Measurements from ENCODE around the gene UBA1. TPM values are rescaled to one million over a fixed set of nuclear protein-coding genes. Genes with fewer than 3 reads are reported as not detected.

UBA1 gene
- total and polyA plus RNA-seq, 2 donors (not counting 3 experiments of a cell fraction or from before 2014, with no cell fraction given): 237 to 297 TPM

DNA sequence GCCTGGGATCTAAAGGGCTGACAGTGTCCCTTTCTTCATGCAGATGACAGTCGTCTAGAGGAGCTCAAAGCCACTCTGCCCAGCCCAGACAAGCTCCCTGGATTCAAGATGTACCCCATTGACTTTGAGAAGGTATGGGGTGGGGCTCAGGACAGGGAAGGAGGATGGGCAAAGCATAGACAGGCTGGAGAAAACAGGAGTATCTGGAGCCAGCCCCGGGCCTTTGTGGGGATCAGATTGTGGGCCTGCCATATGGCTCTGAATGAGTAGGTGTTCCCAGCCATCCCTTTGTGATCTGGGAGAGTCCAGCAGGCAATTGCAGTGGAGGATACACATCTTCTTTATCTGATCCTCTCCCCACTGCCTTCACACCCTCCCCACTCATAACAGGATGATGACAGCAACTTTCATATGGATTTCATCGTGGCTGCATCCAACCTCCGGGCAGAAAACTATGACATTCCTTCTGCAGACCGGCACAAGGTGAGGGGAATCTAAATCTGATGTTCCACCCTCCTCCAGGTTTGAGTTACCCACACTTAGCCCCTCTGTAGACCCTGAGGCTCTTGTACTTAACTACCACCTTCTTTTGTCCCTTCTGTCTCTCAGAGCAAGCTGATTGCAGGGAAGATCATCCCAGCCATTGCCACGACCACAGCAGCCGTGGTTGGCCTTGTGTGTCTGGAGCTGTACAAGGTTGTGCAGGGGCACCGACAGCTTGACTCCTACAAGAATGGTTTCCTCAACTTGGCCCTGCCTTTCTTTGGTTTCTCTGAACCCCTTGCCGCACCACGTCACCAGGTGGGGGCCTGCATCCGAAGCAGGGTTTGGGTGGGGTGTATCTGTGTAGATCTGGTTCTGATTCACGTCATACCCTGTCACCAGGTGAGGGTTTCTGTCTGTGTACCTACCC is 19.0 kb downstream of the UBA1 start:
- no peaks in the 10 kb centered on the region for H3K9me3 ChIP-seq (replicated peaks; ENCODE audit: control insufficient read depth, insufficient read depth, low read length)
- BruUV-seq (replicated peaks): no TSS peak
- TF ChIP-seq, protein P1, sequence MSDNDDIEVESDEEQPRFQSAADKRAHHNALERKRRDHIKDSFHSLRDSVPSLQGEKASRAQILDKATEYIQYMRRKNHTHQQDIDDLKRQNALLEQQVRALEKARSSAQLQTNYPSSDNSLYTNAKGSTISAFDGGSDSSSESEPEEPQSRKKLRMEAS (IDR thresholded peaks at IDR 0.05; ENCODE audit: insufficient read depth, insufficient read length): no peak
- TF ChIP-seq GATA2 (IDR thresholded peaks at IDR 0.05; ENCODE audit: insufficient read depth, insufficient read length, low read depth, low read length) (no peak), FOS (IDR thresholded peaks at IDR 0.05; ENCODE audit: borderline replicate concordance, insufficient read depth, low read length) (no peak), POLR2AphosphoS5 (IDR thresholded peaks at IDR 0.05; ENCODE audit: insufficient read depth, low read depth, low read length) (no peak), POLR2A (IDR thresholded peaks at IDR 0.05; ENCODE audit: low read depth, low read length) (no peak), JUN (IDR thresholded peaks at IDR 0.05; ENCODE audit: borderline replicate concordance, insufficient read depth, insufficient read length, low read depth) (no peak), MYC (IDR thresholded peaks at IDR 0.05; ENCODE audit: low read depth, low read length) (no peak), EZH2 (IDR thresholded peaks at IDR 0.05; ENCODE audit: borderline replicate concordance, low read depth, low read length, severe bottlenecking) (no peak)
- TF ChIP-seq, protein P2, sequence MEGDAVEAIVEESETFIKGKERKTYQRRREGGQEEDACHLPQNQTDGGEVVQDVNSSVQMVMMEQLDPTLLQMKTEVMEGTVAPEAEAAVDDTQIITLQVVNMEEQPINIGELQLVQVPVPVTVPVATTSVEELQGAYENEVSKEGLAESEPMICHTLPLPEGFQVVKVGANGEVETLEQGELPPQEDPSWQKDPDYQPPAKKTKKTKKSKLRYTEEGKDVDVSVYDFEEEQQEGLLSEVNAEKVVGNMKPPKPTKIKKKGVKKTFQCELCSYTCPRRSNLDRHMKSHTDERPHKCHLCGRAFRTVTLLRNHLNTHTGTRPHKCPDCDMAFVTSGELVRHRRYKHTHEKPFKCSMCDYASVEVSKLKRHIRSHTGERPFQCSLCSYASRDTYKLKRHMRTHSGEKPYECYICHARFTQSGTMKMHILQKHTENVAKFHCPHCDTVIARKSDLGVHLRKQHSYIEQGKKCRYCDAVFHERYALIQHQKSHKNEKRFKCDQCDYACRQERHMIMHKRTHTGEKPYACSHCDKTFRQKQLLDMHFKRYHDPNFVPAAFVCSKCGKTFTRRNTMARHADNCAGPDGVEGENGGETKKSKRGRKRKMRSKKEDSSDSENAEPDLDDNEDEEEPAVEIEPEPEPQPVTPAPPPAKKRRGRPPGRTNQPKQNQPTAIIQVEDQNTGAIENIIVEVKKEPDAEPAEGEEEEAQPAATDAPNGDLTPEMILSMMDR (IDR thresholded peaks at IDR 0.05; ENCODE audit: extremely low read depth in 1 of 2, insufficient read depth in 1 of 2, low read depth in 1 of 2, low read length in 2 of 2): no peak
- dilution Hi-C loops (cut with MboI; ENCODE audit: extremely low pct_ligation_motif_present, low sequenced_read_pairs): no loop called here
- DNase-seq (ENCODE audit: low read depth, low spot score) (no peak), FAIRE-seq (no peak)
- no peaks in the 10 kb centered on the region for H3K9me1 ChIP-seq (replicated peaks; ENCODE audit: control insufficient read depth, extremely low read depth, insufficient read depth, low read length)
- H3K9ac ChIP-seq (replicated peaks; ENCODE audit: extremely low read depth, insufficient read depth, low read length): no peak overlapping the region
- intact Hi-C loops (cut with micrococcal nuclease): no loop called here
- H4K20me1 ChIP-seq (replicated peaks; ENCODE audit: control insufficient read depth, extremely low read depth, insufficient read depth, low read length): no peaks in the 10 kb centered on the region
- H3K79me2 ChIP-seq (ENCODE audit: control insufficient read depth, insufficient read depth, low read length): no peaks in the 10 kb centered on the region
- no peak overlapping the region for H2AFZ ChIP-seq (ENCODE audit: low read depth, low read length)
- ChIA-PET POLR2A (no interaction called here), CTCF (interaction anchor here (1.9 kb wide), 1 partner anchor 172 kb away, joined by 4 read pairs; no protein-coding TSS in a partner anchor)
- H3K4me3 ChIP-seq (replicated peaks in 1 of 3; ENCODE audit: insufficient read depth in 1 of 3, low read depth in 1 of 3, low read length in 3 of 3): no peak overlapping the region
- H3K4me2 ChIP-seq (ENCODE audit: insufficient read depth, low read length): no peak overlapping the region
- H3K27ac ChIP-seq (ENCODE audit: insufficient read depth, low read depth, low read length): no peak overlapping the region
- no peaks in the 10 kb centered on the region for H3K27me3 ChIP-seq (ENCODE audit: control insufficient read depth in 2 of 2, insufficient read depth in 2 of 2, low read length in 2 of 2)
- peaks cover 17 to 55% of the 10 kb centered on the region in 2 experiments for H3K36me3 ChIP-seq (ENCODE audit: control insufficient read depth in 2 of 2, extremely low read depth in 1 of 2, insufficient read depth in 2 of 2, low read length in 2 of 2)
- peaks cover 13% of the 10 kb centered on the region for H3K4me1 ChIP-seq (ENCODE audit: control insufficient read depth, extremely low read depth, insufficient read depth, low read length)

Data from endothelial cell of umbilical vein (primary cell).